ENCODE data around the gene CTTN. TPM values are rescaled to one million over a fixed set of nuclear protein-coding genes. Genes with fewer than 3 reads are reported as not detected.

CTTN gene
- total and polyA plus RNA-seq, 3 donors from 2014 or later = 136 to 377 (median 354) TPM

DNA sequence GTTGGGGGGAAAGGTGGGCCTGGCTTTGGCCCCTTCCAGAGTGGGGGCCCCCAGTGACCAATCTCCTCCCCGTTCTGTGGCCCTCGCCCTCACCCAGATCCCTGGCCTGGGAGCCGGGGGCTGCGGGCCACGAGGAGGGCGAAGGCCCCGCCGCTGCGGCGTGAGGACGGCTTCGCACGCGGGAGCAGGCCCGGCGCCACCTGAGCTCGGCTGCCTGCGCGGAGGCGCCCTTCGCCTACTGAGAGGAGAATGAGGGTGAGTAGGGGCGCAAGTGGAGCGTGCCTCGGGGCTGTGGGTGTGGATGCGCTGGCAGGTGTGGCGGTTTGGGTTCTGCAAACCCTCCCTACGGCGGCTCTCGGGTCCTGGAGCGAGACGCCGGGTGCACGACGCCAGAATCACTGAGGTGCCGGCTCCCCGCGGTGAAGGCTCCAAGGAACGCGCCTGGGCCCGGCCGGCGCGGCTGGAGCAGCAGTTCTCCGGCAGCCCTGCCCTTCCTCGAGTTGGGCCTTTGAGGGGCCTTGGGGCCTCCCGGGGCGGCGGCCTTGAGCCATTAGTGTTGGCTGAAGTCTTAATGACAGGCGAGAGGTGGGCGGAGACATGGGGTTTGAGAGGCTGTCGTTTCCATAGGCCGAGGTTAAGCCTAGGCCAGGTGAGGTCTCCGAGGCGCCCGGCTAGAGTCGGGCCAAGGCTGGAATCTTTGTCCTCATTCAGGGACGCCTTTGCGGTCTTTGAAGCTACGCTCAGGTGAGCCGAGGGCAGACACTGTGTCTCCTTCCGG is 65.3 kb downstream of the CTTN start:
- H3K4me3 ChIP-seq = peak overlapping the region; percentile 37 to 47
- H3K36me3 ChIP-seq (ENCODE audit: low read depth, missing control alignments) = no peaks in the 10 kb centered on the region
- intact Hi-C loops (cut with DNase I; ENCODE audit: low total_unique reads) = loop anchor here (10.0 kb wide), 1 partner anchor 291 kb away; no protein-coding TSS in a partner anchor
- H3K27ac ChIP-seq = no peak overlapping the region
- H3K4me1 ChIP-seq = no peaks in the 10 kb centered on the region
- WGBS, 2 donors = 66 to 80% methylated on average over 20 to 61 of the region's 61 CpGs
- no peaks in the 10 kb centered on the region for H3K9me3 ChIP-seq
- no peaks in the 10 kb centered on the region for H3K27me3 ChIP-seq
- TF ChIP-seq, protein P1, sequence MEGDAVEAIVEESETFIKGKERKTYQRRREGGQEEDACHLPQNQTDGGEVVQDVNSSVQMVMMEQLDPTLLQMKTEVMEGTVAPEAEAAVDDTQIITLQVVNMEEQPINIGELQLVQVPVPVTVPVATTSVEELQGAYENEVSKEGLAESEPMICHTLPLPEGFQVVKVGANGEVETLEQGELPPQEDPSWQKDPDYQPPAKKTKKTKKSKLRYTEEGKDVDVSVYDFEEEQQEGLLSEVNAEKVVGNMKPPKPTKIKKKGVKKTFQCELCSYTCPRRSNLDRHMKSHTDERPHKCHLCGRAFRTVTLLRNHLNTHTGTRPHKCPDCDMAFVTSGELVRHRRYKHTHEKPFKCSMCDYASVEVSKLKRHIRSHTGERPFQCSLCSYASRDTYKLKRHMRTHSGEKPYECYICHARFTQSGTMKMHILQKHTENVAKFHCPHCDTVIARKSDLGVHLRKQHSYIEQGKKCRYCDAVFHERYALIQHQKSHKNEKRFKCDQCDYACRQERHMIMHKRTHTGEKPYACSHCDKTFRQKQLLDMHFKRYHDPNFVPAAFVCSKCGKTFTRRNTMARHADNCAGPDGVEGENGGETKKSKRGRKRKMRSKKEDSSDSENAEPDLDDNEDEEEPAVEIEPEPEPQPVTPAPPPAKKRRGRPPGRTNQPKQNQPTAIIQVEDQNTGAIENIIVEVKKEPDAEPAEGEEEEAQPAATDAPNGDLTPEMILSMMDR (IDR thresholded peaks at IDR 0.05) = no peak
- TF ChIP-seq POLR2A (IDR thresholded peaks at IDR 0.05) = no peak
- no peak for DNase-seq

GRCh38 chr11:70464509-70465361 is 66.4 kb downstream of the CTTN start:
- intact Hi-C loops (cut with DNase I; ENCODE audit: low total_unique reads) = loop anchor here (10.0 kb wide), 1 partner anchor 290 kb away; no protein-coding TSS in a partner anchor
- no peaks in the 10 kb centered on the region for H3K36me3 ChIP-seq (ENCODE audit: low read depth, missing control alignments)
- no peak overlapping the region for H3K27ac ChIP-seq
- no peaks in the 10 kb centered on the region for H3K27me3 ChIP-seq
- TF ChIP-seq, protein P1 (IDR thresholded peaks at IDR 0.05) = no peak
- TF ChIP-seq POLR2A (IDR thresholded peaks at IDR 0.05) = no peak
- H3K9me3 ChIP-seq = no peaks in the 10 kb centered on the region
- no peak for DNase-seq
- no peak overlapping the region for H3K4me3 ChIP-seq
- 52 to 71% methylated on average over 14 to 20 of the region's 20 CpGs for WGBS, 2 donors
- H3K4me1 ChIP-seq = no peaks in the 10 kb centered on the region

DNA sequence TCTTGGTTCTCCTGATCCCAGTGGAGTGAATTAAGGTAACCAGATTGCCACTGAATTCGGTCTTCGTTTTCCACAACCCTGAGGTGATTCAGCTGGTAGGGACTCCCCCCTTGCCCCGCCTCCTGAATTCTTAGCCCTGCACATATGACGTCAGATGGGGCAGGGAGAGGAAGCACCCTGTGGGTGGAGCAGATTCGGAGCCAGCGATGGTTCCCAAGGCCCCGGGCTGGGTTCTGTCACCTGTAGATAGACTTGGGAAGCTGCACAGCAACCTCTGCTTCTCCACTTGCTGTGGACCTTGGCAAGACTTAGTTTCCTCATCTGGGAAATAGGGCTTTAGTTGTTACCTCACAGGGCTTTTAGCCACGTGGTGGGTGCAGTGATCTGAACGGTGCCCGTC is 67.8 kb downstream of the CTTN start:
- H3K27ac ChIP-seq = no peak overlapping the region
- TF ChIP-seq POLR2A (IDR thresholded peaks at IDR 0.05) = no peak
- TF ChIP-seq, protein P1 (IDR thresholded peaks at IDR 0.05) = no peak
- 92 to 93% methylated on average over 6 to 10 of the region's 10 CpGs for WGBS, 2 donors
- no peaks in the 10 kb centered on the region for H3K27me3 ChIP-seq
- no peaks in the 10 kb centered on the region for H3K4me1 ChIP-seq
- H3K9me3 ChIP-seq = no peaks in the 10 kb centered on the region
- intact Hi-C loops (cut with DNase I; ENCODE audit: low total_unique reads) = loop anchor here (10.0 kb wide), 1 partner anchor 289 kb away; no protein-coding TSS in a partner anchor
- no peaks in the 10 kb centered on the region for H3K36me3 ChIP-seq (ENCODE audit: low read depth, missing control alignments)
- no peak overlapping the region for H3K4me3 ChIP-seq
- no peak for DNase-seq

DNA sequence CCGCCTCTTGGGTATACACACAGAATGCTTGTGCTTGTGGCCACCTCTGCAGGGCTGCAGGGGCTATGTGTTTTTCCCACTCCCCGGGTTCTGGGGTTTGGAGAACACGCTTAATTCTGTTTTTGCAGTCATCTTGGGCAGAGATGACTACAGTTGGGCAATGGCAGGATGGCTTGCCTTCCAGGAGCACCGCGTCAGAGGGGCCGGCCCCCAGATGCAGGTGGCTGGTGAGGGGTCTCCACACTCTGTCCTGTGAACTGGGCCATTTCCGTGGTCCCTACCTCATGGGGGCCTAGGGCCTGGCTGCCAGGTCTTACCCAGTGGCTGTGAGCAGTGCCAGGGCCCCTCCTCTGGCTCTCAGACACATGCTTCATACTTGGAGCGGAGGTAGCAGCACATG is 68.3 kb downstream of the CTTN start:
- Histone ChIP-seq H3K4me1 (no peaks in the 10 kb centered on the region), H3K9me3 (no peaks in the 10 kb centered on the region), H3K27ac (no peak overlapping the region), H3K27me3 (no peaks in the 10 kb centered on the region), H3K36me3 (ENCODE audit: low read depth, missing control alignments) (no peaks in the 10 kb centered on the region), H3K4me3 (no peak overlapping the region)
- TF ChIP-seq, protein P1 (IDR thresholded peaks at IDR 0.05) = no peak
- no peak for TF ChIP-seq POLR2A (IDR thresholded peaks at IDR 0.05)
- WGBS, 2 donors = 94 to 99% methylated on average over 7 to 8 of the region's 8 CpGs
- no peak for DNase-seq
- intact Hi-C loops (cut with DNase I; ENCODE audit: low total_unique reads) = loop anchor here (10.0 kb wide), 1 partner anchor 288 kb away; no protein-coding TSS in a partner anchor

Data from testis (tissue), 3 donors.